ENCODE results near the gene PSMB10. TPM values are rescaled to one million over a fixed set of nuclear protein-coding genes. Genes with fewer than 3 reads are reported as not detected.

PSMB10 gene
- total RNA-seq = 82.7 TPM
- long read RNA-seq, transcript PSMB10-201 (8 exons, 1,218 nt) = major isoform, 48 of 59 reads
- long read RNA-seq, partial matches to known transcripts = 6 of 59 reads
- long read RNA-seq, other reads (novel, unspliced or antisense) = 5 of 59 reads

DNA sequence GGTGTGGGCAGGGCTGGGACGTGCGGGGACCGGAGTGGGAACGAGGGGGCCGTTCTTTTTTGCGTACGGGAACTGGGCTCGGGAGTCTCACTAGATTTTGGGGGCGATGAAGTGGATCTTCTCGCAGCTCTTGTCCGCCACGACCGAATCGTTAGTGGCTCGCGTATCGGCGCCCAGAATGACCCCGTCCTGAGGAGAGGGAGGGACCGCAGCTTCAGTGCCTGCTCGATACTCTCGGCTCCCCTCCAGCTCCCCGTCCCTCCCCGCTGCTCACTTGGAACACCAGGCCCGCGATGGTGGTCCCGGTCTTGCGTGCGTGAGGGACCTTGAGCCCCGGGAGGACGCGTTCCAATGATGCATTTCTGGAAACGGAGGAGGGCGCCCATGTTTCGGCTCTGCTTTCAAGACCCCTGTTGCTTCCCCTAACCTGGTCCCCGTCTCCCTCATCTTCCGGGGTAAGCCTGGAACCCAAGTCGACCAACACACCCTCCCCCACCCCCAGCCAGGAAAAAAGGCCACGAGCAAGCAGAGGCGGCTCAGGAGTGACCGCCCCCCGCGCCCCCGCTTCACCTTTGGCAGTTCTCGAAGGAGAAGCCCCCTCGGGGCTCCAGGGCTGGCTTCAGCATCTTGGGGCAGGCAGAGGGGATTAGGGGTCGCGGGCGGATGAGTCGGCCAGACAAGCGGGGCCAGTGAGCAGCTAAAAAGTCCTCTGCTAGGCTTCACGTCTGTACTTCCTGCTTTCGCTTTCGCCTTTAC lies at the start of gene PSMB10:
Gene PSMB10 (minus strand): TSS at position 727 of the 756 bp plus-strand sequence. CDS start 101 bp downstream, at position 626.
- peak within 1 kb of the TSS; percentile 97 for H3K27ac ChIP-seq
- no peaks in the 10 kb centered on the region for H3K27me3 ChIP-seq (ENCODE audit: low read depth)
- no peaks in the 10 kb centered on the region for H3K9me3 ChIP-seq
- peak; percentile 77 for DNase-seq
- peak; percentile 15 to 74 for ATAC-seq
- TF ChIP-seq CTCF (IDR thresholded peaks at IDR 0.05) = no peak
- peak within 1 kb of the TSS; percentile 97 for H3K4me3 ChIP-seq
- H3K36me3 ChIP-seq = peaks cover 49% of the 10 kb centered on the region
- H3K4me1 ChIP-seq = peaks cover 25% of the 10 kb centered on the region
- intact Hi-C loops (cut with DNase I) = no loop called here

DNA sequence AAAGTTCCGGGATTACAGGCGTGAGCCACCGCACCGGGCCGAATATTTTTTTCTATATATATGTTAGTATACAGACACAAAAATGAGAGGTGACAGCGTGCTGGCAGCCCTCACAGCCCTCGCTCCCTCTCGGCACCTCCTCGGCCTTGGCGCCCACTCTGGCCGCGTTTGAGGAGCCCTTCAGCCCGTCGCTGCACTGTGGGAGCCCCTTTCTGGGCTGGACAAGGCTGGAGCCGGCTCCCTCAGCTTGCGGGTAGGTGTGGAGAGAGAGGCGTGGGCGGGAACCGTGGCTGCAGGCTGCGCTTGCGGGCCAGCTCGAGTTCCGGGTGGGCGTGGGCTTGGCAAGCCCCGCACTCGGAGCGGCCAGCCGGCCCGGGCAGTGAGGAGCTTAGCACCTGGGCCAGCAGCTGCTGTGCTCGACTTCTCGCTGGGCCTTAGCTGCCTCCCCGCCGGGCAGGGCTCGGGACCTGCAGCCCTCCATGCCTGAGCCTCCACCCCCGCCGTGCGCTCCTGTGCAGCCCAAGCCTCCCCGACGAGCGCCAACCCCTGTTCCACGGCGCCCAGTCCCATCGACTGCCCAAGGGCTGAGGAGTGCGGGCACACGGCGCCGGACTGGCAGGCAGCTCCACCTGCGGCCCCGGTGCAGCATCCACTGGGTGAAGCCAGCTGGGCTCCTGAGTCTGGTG lies 45.5 kb upstream of the PSMB10 start:
- no peak overlapping the region for H3K27ac ChIP-seq
- intact Hi-C loops (cut with DNase I) = no loop called here
- H3K4me3 ChIP-seq = no peak overlapping the region
- no peaks in the 10 kb centered on the region for H3K36me3 ChIP-seq
- DNase-seq (no peak), ATAC-seq (no peak)
- no peaks in the 10 kb centered on the region for H3K9me3 ChIP-seq
- H3K27me3 ChIP-seq (ENCODE audit: low read depth) = peaks cover 6% of the 10 kb centered on the region
- H3K4me1 ChIP-seq = peaks cover 31% of the 10 kb centered on the region
- no peak for TF ChIP-seq CTCF (IDR thresholded peaks at IDR 0.05)

- H3K9me3 ChIP-seq = no peaks in the 10 kb centered on the region
- ATAC-seq = peak in 1 of 2 donors; percentile 3
- peak; percentile 9 for TF ChIP-seq CTCF (IDR thresholded peaks at IDR 0.05)
These were observed 43.5 kb upstream of the PSMB10 start, which contains the start of gene DPEP3 for GRCh38 chr16:67979955-67980678. Gene DPEP3 (minus strand): TSS chr16:67980499. CDS start chr16:67980380, 119 bp downstream.

DNA sequence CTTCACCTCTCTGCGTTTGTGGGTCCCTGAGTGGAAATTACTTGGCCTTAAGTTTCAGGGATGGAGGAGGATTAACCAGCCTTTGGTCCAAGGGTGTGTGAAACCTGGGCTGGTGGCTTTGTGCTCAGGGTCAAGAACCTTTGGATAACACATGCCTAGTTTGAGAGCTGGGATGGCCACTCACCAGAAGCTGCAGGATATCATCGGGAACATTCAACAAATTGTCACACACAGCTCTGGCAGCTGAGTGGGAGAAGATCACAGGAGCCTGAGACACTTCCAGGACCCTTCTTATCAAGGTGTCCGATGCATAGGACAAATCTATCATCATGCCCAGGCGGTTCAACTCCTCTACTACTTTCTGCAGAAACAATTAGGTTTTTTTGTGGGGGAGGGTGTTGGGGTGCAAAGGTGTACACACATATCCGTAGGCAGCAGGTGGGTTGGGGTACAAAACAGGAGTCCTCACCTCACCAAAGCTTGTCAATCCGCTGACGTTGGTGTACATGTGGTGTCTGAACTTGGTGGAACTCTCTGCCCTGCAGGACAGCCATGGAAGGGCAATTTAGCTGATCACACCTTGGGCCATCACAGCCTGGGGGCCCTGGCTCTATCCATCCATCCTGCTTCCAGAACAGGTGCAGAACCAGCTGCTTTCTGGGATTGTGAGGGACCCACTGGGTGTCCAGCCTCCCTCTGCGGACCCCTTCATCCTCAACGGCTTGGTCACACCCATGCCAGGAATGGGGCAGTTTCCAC lies 41.0 kb upstream of the PSMB10 start:
- H3K36me3 ChIP-seq = no peaks in the 10 kb centered on the region
- no peak for TF ChIP-seq CTCF (IDR thresholded peaks at IDR 0.05)
- H3K9me3 ChIP-seq = no peaks in the 10 kb centered on the region
- no peak for ATAC-seq
- H3K4me3 ChIP-seq = no peak overlapping the region
- no peaks in the 10 kb centered on the region for H3K4me1 ChIP-seq
- no peak for DNase-seq
- intact Hi-C loops (cut with DNase I) = no loop called here
- H3K27me3 ChIP-seq (ENCODE audit: low read depth) = peaks cover 6% of the 10 kb centered on the region
- no peak overlapping the region for H3K27ac ChIP-seq

More at GRCh38 chr16:67979955-67980678, 43.5 kb upstream of the PSMB10 start, which contains the start of gene DPEP3:
- no peak for DNase-seq
- H3K27ac ChIP-seq = no peak within 1 kb of the TSS
- peaks cover 18% of the 10 kb centered on the region for H3K4me1 ChIP-seq
- H3K27me3 ChIP-seq (ENCODE audit: low read depth) = peaks cover 6% of the 10 kb centered on the region
- H3K4me3 ChIP-seq = no peak within 1 kb of the TSS
- H3K36me3 ChIP-seq = no peaks in the 10 kb centered on the region
- intact Hi-C loops (cut with DNase I) = no loop called here
